GM23338 (cell line): ENCODE measurements around the gene ERBB3. TPM values are rescaled to one million over a fixed set of nuclear protein-coding genes. Genes with fewer than 3 reads are reported as not detected.

Experiments
- ATAC-seq: fragments of 200-7000 bp; cut with Tn5 transposase; 3 replicates; pipeline ENCODE4 v1.9.1; 2020
- DNase-seq: peaks from one replicate; pipeline ENCODE4 v3.0.0-alpha.2; 2015; ENCODE audit warnings: low spot score
- H2AFZ ChIP-seq: fragments of 200-600 bp; sonication (generic); 2 replicates; pipeline ENCODE4 v1.8.0; 2016; ENCODE audit warnings: antibody characterized with exemption, mild to moderate bottlenecking, moderate library complexity
- H3F3A ChIP-seq: fragments of 200-600 bp; sonication (generic); replicated peaks from 2 replicates; pipeline ENCODE4 v1.8.0; 2017; ENCODE audit warnings: antibody characterized with exemption, mixed run types, low read depth
- H3K27ac ChIP-seq: fragments of 200-600 bp; sonication (generic); 2 replicates; pipeline ENCODE4 v1.6.1; 2016; ENCODE audit warnings: low read depth
- H3K27me3 ChIP-seq: fragments of 200-600 bp; sonication (generic); 2 replicates; pipeline ENCODE4 v1.8.0; 2016; ENCODE audit warnings: mild to moderate bottlenecking, mixed run types, moderate library complexity; ENCODE audit not compliant: insufficient read depth
- H3K36me3 ChIP-seq: fragments of 200-600 bp; sonication (generic); 2 replicates; pipeline ENCODE4 v1.8.0; 2016; ENCODE audit warnings: mild to moderate bottlenecking; ENCODE audit not compliant: insufficient read depth
- H3K4me1 ChIP-seq: fragments of 200-600 bp; sonication (generic); 2 replicates; pipeline ENCODE4 v1.8.0; 2016; ENCODE audit warnings: mild to moderate bottlenecking, moderate library complexity; ENCODE audit not compliant: insufficient read depth
- H3K4me2 ChIP-seq: fragments of 200-600 bp; sonication (generic); 2 replicates; pipeline ENCODE4 v1.7.1; 2017; ENCODE audit warnings: mixed run types
- H3K4me3 ChIP-seq: fragments of 200-600 bp; sonication (generic); 2 replicates; pipeline ENCODE4 v1.6.1; 2016; ENCODE audit warnings: mixed run types
- H3K79me2 ChIP-seq: fragments of 200-600 bp; sonication (generic); replicated peaks from 2 replicates; pipeline ENCODE4 v1.8.0; 2017; ENCODE audit warnings: mild to moderate bottlenecking; ENCODE audit not compliant: insufficient read depth
- H3K9me2 ChIP-seq: fragments of 200-600 bp; sonication (generic); 2 replicates; pipeline ENCODE4 v1.8.0; 2017; ENCODE audit not compliant: insufficient read depth
- H4K20me1 ChIP-seq: fragments of 200-600 bp; sonication (generic); replicated peaks from 2 replicates; pipeline ENCODE4 v1.8.0; 2017; ENCODE audit warnings: mild to moderate bottlenecking; ENCODE audit not compliant: insufficient read depth
- H3K27ac Mint-ChIP-seq: 2 replicates; pipeline ENCODE4 v1.8.0; 2020; ENCODE audit warnings: inconsistent platforms, mild to moderate bottlenecking, moderate library complexity, mixed read lengths
- H3K27me3 Mint-ChIP-seq: 3 replicates; pipeline ENCODE4 v1.8.0; 2022; ENCODE audit warnings: low read depth, mild to moderate bottlenecking, moderate library complexity, mixed read lengths, inconsistent platforms; ENCODE audit not compliant: insufficient read depth, poor library complexity
- H3K36me3 Mint-ChIP-seq: 3 replicates; pipeline ENCODE4 v1.8.0; 2021; ENCODE audit warnings: low read depth, mild to moderate bottlenecking, inconsistent platforms, moderate library complexity, mixed read lengths
- H3K4me1 Mint-ChIP-seq: 3 replicates; pipeline ENCODE4 v1.8.0; 2020; ENCODE audit warnings: mild to moderate bottlenecking, inconsistent platforms, mixed read lengths
- H3K4me3 Mint-ChIP-seq: 3 replicates; pipeline ENCODE4 v1.8.0; 2021; ENCODE audit warnings: moderate library complexity, mild to moderate bottlenecking, inconsistent platforms, mixed read lengths
- H3K9me3 Mint-ChIP-seq: 3 replicates; pipeline ENCODE4 v1.8.0; 2020; ENCODE audit warnings: moderate library complexity, mild to moderate bottlenecking, inconsistent platforms, mixed read lengths
- CREB1 ChIP-seq: fragments of 250-450 bp; sonication (Bioruptor Pico); IDR thresholded peaks from 2 replicates; pipeline ENCODE4 v1.5.0; 2020; ENCODE audit warnings: low read depth, mild to moderate bottlenecking, moderate library complexity
- CTCF ChIP-seq, 2 experiments: fragments of 200-600 bp in 1 of 2; sonication (generic) in 1 of 2; conservative IDR thresholded peaks; 2 replicates each; pipeline versions ENCODE4 v1.5.1 to v1.6.1; 2016 to 2017; ENCODE audit warnings: antibody characterized with exemption in 2 of 2, low read depth in 2 of 2, mild to moderate bottlenecking in 2 of 2, moderate library complexity in 1 of 2
- ETS1 ChIP-seq: IDR thresholded peaks from 2 replicates; pipeline ENCODE4 v1.6.1; 2016; ENCODE audit warnings: antibody characterized with exemption
- EZH2 ChIP-seq: fragments of 200-600 bp; sonication (generic); IDR thresholded peaks from one replicate; pipeline ENCODE4 v1.8.0; 2017; ENCODE audit warnings: antibody characterized with exemption, mild to moderate bottlenecking, low read depth; ENCODE audit not compliant: unreplicated experiment
- EZH2phosphoT487 ChIP-seq: fragments of 200-600 bp; sonication (generic); IDR thresholded peaks from one replicate; pipeline ENCODE4 v1.8.1; 2018; ENCODE audit warnings: antibody characterized with exemption; ENCODE audit not compliant: unreplicated experiment
- JUNB ChIP-seq: IDR thresholded peaks from one replicate; pipeline ENCODE4 v1.6.1; 2016; ENCODE audit warnings: antibody characterized with exemption; ENCODE audit not compliant: unreplicated experiment
- NANOG ChIP-seq: IDR thresholded peaks from 2 replicates; pipeline ENCODE4 v1.6.1; 2016; ENCODE audit warnings: antibody characterized with exemption, borderline replicate concordance
- POLR2AphosphoS5 ChIP-seq: IDR thresholded peaks from 2 replicates; pipeline ENCODE4 v1.6.1; 2016; ENCODE audit warnings: antibody characterized with exemption, low read depth
- REST ChIP-seq: IDR thresholded peaks from one replicate; pipeline ENCODE4 v1.6.1; 2018; ENCODE audit warnings: antibody characterized with exemption; ENCODE audit not compliant: unreplicated experiment
- STAT1 ChIP-seq: IDR thresholded peaks from one replicate; pipeline ENCODE4 v1.6.1; 2016; ENCODE audit warnings: antibody characterized with exemption; ENCODE audit not compliant: unreplicated experiment
- ZNF114 ChIP-seq: fragments of 250-450 bp; sonication (Bioruptor Pico); IDR thresholded peaks from 2 replicates; pipeline ENCODE4 v1.5.0; 2020; ENCODE audit warnings: mild to moderate bottlenecking, moderate library complexity
- ZNF331 ChIP-seq: fragments of 250-450 bp; sonication (Bioruptor Pico); IDR thresholded peaks from 2 replicates; pipeline ENCODE4 v1.5.0; 2020; ENCODE audit warnings: low read depth, mild to moderate bottlenecking, moderate library complexity
- polyA plus RNA-seq: library from polyadenylated mRNA; unstranded; fragments of >200 nt; fragmentation: Nextera tagmentation; extraction: Ambion mirVana; gene quantifications from 2 replicates; pipeline ENCODE4 v1.2.1, GENCODE V29; 2016
- total RNA-seq: library from RNA; depleted of rRNA; stranded (reverse); fragments of >200 nt; shearing (Covaris generic); gene quantifications from 2 replicates; pipeline ENCODE4 v1.2.3, GENCODE V29; 2014

The ERBB3 gene
- total and polyA plus RNA-seq, 2 experiments from 2014 or later = 21.0 to 54.4 TPM

- TF ChIP-seq ETS1 = no peak
- TF ChIP-seq STAT1 = no peak
- TF ChIP-seq POLR2AphosphoS5 = no peak
Measured at GRCh38 chr12:56143870-56144269, 63.9 kb downstream of the ERBB3 start (continued).

- no peak for DNase-seq
- Mint-ChIP-seq H3K27me3 (peaks cover 2% of the 10 kb centered on the region), H3K27ac (no peak overlapping the region), H3K9me3 (no peaks in the 10 kb centered on the region), H3K4me3 (no peak overlapping the region; the same call in 2 of the 3 replicates), H3K36me3 (peaks cover 54% of the 10 kb centered on the region), H3K4me1 (no peaks in the 10 kb centered on the region)
- H3K36me3 ChIP-seq = peaks cover 37% of the 10 kb centered on the region
- no peak overlapping the region for H3K27ac ChIP-seq
- no peaks in the 10 kb centered on the region; the same call in 1 of the 2 replicates for H4K20me1 ChIP-seq
- no peak overlapping the region for H2AFZ ChIP-seq
- no peaks in the 10 kb centered on the region for H3K9me2 ChIP-seq
- no peaks in the 10 kb centered on the region for H3K4me1 ChIP-seq
- no peaks in the 10 kb centered on the region for H3K79me2 ChIP-seq
- H3K4me3 ChIP-seq = no peak overlapping the region
- no peak overlapping the region for H3K4me2 ChIP-seq
- ATAC-seq = no peak
- peaks cover 7% of the 10 kb centered on the region; the same call in 1 of the 2 replicates for H3F3A ChIP-seq
- no peaks in the 10 kb centered on the region for H3K27me3 ChIP-seq
- no peak for TF ChIP-seq ETS1
- TF ChIP-seq EZH2phosphoT487 = no peak
- no peak for TF ChIP-seq ZNF331
- TF ChIP-seq NANOG = no peak
- no peak for TF ChIP-seq CTCF (conservative IDR thresholded peaks at IDR 0.05; ENCODE audit: low read depth in 2 of 2)
- no peak for TF ChIP-seq JUNB
- TF ChIP-seq CREB1 (CRISPR knock-in tag) = no peak
- no peak for TF ChIP-seq POLR2AphosphoS5
- no peak for TF ChIP-seq STAT1
- TF ChIP-seq EZH2 = no peak
- no peak for TF ChIP-seq ZNF114 (CRISPR knock-in tag)
- no peak for TF ChIP-seq REST
Measured at GRCh38 chr12:56145217-56145616, 65.3 kb downstream of the ERBB3 start.
